Measurements from ENCODE around the gene C1QTNF9.
"Not testable (repeated sequence)": the region's sequence is repeated elsewhere in the genome, so short reads cannot be mapped to it uniquely, and the experiment has no call there.

C1QTNF9 gene

DNA sequence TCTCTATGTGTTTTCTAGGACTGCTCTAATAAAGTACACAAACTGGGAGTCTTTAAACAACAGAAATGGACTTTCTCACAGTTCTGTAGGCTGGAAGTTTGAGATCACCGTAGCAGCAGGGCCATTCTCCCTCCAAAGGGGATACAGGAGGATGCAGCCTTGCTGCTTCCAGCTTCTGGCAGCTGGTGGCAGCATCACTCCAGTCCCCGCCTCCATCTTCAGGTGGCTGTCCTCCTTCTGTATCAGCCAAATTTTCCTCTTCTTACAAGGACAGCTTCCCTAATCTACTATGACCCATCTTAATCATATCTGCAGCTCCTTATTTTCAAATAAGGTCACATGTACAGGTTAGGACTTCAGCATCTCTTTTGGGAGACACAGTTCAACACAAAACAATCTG is 13.1 kb downstream of the C1QTNF9 start:
- DNase-seq (ENCODE audit: low read depth), result peak; percentile 22
- H3K4me3 ChIP-seq (ENCODE audit: low read length), result not testable (repeated sequence)
- TF ChIP-seq, protein P1, sequence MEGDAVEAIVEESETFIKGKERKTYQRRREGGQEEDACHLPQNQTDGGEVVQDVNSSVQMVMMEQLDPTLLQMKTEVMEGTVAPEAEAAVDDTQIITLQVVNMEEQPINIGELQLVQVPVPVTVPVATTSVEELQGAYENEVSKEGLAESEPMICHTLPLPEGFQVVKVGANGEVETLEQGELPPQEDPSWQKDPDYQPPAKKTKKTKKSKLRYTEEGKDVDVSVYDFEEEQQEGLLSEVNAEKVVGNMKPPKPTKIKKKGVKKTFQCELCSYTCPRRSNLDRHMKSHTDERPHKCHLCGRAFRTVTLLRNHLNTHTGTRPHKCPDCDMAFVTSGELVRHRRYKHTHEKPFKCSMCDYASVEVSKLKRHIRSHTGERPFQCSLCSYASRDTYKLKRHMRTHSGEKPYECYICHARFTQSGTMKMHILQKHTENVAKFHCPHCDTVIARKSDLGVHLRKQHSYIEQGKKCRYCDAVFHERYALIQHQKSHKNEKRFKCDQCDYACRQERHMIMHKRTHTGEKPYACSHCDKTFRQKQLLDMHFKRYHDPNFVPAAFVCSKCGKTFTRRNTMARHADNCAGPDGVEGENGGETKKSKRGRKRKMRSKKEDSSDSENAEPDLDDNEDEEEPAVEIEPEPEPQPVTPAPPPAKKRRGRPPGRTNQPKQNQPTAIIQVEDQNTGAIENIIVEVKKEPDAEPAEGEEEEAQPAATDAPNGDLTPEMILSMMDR (IDR thresholded peaks at IDR 0.05; ENCODE audit: insufficient read depth, low read depth, low read length, missing control alignments), result peak; percentile 64

DNA sequence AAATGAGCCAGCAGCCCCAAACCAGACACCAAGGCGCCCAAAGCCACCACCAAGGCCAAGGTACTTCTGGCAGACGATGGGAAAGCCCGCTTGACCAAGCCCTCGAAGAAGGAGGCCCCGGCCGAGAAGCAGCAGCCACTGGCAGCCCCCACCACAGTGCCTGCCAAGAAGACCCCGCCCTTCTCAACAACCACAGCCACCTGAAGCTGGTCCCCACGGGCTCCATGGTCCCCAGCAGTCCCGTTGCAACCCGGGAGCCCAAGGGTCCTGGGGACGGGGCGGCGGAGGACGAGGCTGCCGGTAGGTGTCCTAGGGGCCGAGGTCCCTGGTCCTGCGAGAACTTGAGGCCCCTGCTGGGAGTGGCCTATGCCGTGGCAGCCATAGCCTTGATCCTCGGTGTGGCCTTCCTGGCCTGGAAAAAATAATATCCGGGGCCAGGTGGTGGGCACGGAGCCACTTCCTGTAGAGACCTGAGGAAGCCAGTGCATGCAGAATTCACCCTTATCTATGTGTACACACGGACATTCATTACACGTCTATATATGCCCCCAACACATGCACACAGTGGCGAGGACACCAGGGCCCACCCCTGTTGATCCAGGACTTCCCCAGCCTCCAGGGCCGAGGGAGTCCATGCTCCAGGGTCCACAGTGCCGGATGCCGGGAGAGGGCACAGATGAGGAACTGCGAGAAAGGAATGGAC is 13.8 kb downstream of the C1QTNF9 start:
- H3K4me3 ChIP-seq (ENCODE audit: low read length), result no peak overlapping the region
- TF ChIP-seq, protein P1 (IDR thresholded peaks at IDR 0.05; ENCODE audit: insufficient read depth, low read depth, low read length, missing control alignments), result no peak
- no peak for DNase-seq (ENCODE audit: low read depth)

DNA sequence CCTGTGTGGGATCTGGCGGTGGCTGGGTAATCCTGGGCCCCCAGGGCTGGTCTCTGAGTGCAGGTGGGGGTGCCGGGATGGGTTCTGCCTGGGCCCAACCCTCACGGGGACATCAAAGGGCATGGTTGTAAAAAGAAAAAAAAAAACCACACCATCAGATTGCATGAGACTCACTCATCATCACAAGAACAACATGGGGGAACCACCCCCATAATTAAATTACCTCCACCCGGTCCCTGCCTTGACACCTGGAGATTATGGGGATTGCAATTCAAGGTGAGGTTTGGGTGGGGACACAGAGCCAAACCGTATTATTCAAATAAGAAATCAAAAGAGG is 14.3 kb downstream of the C1QTNF9 start:
- no peak overlapping the region for H3K4me3 ChIP-seq (ENCODE audit: low read length)
- no peak for DNase-seq (ENCODE audit: low read depth)
- TF ChIP-seq, protein P1 (IDR thresholded peaks at IDR 0.05; ENCODE audit: insufficient read depth, low read depth, low read length, missing control alignments), result no peak

DNA sequence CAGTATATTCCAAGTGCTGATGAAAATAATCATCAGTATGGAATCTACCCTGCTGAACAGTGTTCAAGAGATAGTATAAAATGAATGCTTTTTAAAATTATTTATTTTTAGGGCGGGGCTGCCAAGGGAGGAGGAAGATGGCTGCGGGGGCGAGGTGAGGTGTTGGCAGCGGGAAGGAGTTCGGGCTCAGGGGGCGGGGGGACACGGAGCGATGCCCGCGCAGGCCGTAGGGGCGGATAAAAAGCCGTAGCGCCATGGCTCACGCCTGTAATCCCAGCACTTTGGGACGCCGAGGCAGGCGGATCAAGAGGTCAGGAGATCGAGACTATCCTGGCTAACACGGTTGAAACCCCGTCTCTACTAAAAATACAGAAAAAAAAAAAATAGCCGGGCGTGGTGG is 18.2 kb downstream of the C1QTNF9 start:
- DNase-seq (ENCODE audit: low read depth); H3K4me3 ChIP-seq (ENCODE audit: low read length): not testable (repeated sequence)

DNA sequence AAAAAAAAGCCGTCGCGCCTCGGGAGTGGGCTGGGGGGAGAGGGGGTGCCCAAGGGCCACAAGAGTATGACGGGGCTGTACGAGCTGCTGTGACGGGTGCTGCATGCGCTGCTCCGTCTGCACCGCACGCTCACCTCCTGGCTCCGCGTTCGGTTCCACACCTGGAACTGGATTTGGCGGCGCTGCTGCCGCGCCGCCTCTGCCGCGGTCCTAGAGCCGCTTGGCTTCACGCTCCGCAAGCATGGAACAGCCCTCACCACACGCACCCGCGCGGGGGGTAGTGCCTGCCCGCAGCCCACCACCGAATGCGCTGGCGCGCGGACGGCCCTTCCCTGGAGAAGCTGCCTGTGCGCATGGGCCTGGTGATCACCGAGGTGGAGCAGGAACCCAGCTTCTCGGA is 18.8 kb downstream of the C1QTNF9 start:
- TF ChIP-seq, protein P1 (IDR thresholded peaks at IDR 0.05; ENCODE audit: insufficient read depth, low read depth, low read length, missing control alignments), result no peak
- DNase-seq (ENCODE audit: low read depth), result peak; percentile 15
- peak overlapping the region; percentile 37 for H3K4me3 ChIP-seq (ENCODE audit: low read length)

DNA sequence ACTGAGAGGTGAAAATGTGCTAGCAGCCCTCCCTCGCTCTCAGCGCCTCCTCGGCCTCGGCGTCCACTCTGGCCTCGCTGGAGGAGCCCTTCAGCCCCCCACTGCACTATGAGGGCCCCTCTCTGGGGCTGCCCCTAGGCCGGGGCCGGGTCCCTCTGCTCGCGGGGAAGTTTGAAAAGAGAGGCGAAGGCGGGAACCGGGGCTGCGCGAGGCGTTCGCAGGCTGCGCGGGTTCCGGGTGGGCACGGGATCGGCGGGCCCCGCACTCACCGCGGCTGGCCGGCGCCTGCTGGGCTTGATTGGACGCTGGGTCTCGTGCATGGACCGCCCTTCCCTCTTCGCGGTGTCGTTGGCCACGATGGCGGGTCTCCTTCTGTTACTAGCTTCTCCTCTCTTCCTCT is 29.3 kb downstream of the C1QTNF9 start:
- no peak for DNase-seq (ENCODE audit: low read depth)
- H3K4me3 ChIP-seq (ENCODE audit: low read length), result no peak overlapping the region
- TF ChIP-seq, protein P1 (IDR thresholded peaks at IDR 0.05; ENCODE audit: insufficient read depth, low read depth, low read length, missing control alignments), result no peak

DNA sequence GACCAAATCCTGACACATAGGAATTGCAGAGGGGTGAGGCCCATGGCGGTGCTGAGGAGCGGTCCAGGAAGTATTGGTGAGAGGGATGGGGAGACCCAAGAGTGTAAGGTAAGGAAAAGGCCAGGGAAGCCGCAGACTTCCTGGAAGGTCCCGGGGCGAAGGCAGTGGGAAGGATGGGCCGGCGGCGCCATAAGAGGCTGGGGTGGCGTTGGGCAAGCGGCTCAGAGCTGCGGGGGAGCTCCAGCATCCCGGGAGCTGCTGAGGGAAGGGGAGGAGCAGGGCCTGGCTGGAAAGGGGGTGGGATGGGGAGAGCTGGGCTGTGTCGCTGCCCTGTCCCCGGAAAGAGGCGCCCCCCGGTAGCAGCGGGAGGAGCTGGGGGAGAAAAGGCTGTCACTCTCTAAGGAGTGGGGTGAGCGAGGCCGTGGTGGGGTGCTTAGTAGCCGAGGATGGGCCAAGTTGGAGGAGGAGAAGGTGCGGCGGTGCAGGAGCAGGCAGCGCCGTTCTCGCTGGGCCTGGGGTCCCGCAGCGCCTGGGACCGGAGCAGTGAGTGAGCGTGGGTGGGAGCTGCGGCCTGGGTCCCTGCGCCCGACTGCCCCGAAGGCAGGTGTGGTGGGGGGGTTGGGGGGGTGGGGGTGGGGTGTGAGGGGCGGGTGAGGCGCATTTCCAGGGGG is 30.7 kb downstream of the C1QTNF9 start:
- DNase-seq (ENCODE audit: low read depth), result no peak
- TF ChIP-seq, protein P1 (IDR thresholded peaks at IDR 0.05; ENCODE audit: insufficient read depth, low read depth, low read length, missing control alignments), result no peak
- no peak overlapping the region for H3K4me3 ChIP-seq (ENCODE audit: low read length)

Data from epithelial cell of esophagus (primary cell).